ENCODE results near the gene BNC2. TPM values are rescaled to one million over a fixed set of nuclear protein-coding genes. Genes with fewer than 3 reads are reported as not detected.
"Not testable (repeated sequence)": the region's sequence is repeated elsewhere in the genome, so short reads cannot be mapped to it uniquely, and the experiment has no call there.

Gene BNC2
- total RNA-seq, 1 donor from 2014 or later = not detected

GRCh38 chr9:16559418-16560188 is 310.9 kb downstream of the BNC2 start:
- H3K27me3 Mint-ChIP-seq (ENCODE audit: low read depth) = no peaks in the 10 kb centered on the region
- no peaks in the 10 kb centered on the region for H3K9me3 Mint-ChIP-seq
- no peaks in the 10 kb centered on the region for H3K36me3 Mint-ChIP-seq (ENCODE audit: low read depth)
- H3K4me1 Mint-ChIP-seq (ENCODE audit: low read depth) = no peaks in the 10 kb centered on the region
- H3K27ac Mint-ChIP-seq = no peak overlapping the region
- no peak overlapping the region for H3K4me3 Mint-ChIP-seq (ENCODE audit: low read depth)
- no peak for DNase-seq (ENCODE audit: low spot score)
- intact Hi-C loops (cut with micrococcal nuclease) = no loop called here

GRCh38 chr9:16555802-16556201 is 314.7 kb downstream of the BNC2 start:
- intact Hi-C loops (cut with micrococcal nuclease) = no loop called here
- DNase-seq (ENCODE audit: low spot score) = no peak
- Mint-ChIP-seq H3K27ac (no peak overlapping the region), H3K4me1 (ENCODE audit: low read depth) (no peaks in the 10 kb centered on the region), H3K9me3 (no peaks in the 10 kb centered on the region), H3K27me3 (ENCODE audit: low read depth) (no peaks in the 10 kb centered on the region), H3K36me3 (ENCODE audit: low read depth) (no peaks in the 10 kb centered on the region), H3K4me3 (ENCODE audit: low read depth) (no peak overlapping the region)

- Mint-ChIP-seq H3K4me1 (ENCODE audit: low read depth) (no peaks in the 10 kb centered on the region), H3K9me3 (no peaks in the 10 kb centered on the region), H3K27me3 (ENCODE audit: low read depth) (no peaks in the 10 kb centered on the region), H3K4me3 (ENCODE audit: low read depth) (no peak overlapping the region), H3K36me3 (ENCODE audit: low read depth) (no peaks in the 10 kb centered on the region), H3K27ac (no peak overlapping the region)
- no peak for DNase-seq (ENCODE audit: low spot score)
- intact Hi-C loops (cut with micrococcal nuclease) = no loop called here
Observed at GRCh38 chr9:16553869-16554540, 316.5 kb downstream of the BNC2 start.

- DNase-seq (ENCODE audit: low spot score) = no peak
- no peaks in the 10 kb centered on the region for H3K27me3 Mint-ChIP-seq (ENCODE audit: low read depth)
- no peak overlapping the region for H3K27ac Mint-ChIP-seq
- H3K4me1 Mint-ChIP-seq (ENCODE audit: low read depth) = no peaks in the 10 kb centered on the region
- intact Hi-C loops (cut with micrococcal nuclease) = no loop called here
- no peak overlapping the region for H3K4me3 Mint-ChIP-seq (ENCODE audit: low read depth)
- no peaks in the 10 kb centered on the region for H3K36me3 Mint-ChIP-seq (ENCODE audit: low read depth)
- no peaks in the 10 kb centered on the region for H3K9me3 Mint-ChIP-seq
Observed at GRCh38 chr9:16552252-16552651, 318.2 kb downstream of the BNC2 start.

- DNase-seq (ENCODE audit: low spot score) = no peak
- no peak overlapping the region for H3K4me3 Mint-ChIP-seq (ENCODE audit: low read depth)
- no peaks in the 10 kb centered on the region for H3K9me3 Mint-ChIP-seq
- H3K36me3 Mint-ChIP-seq (ENCODE audit: low read depth) = no peaks in the 10 kb centered on the region
- no peaks in the 10 kb centered on the region for H3K27me3 Mint-ChIP-seq (ENCODE audit: low read depth)
- no peak overlapping the region for H3K27ac Mint-ChIP-seq
- intact Hi-C loops (cut with micrococcal nuclease) = no loop called here
- no peaks in the 10 kb centered on the region for H3K4me1 Mint-ChIP-seq (ENCODE audit: low read depth)
Observed at GRCh38 chr9:16551692-16552091, 318.8 kb downstream of the BNC2 start.

- DNase-seq (ENCODE audit: low spot score) = no peak
- no peaks in the 10 kb centered on the region for H3K9me3 Mint-ChIP-seq
- H3K4me1 Mint-ChIP-seq (ENCODE audit: low read depth) = no peaks in the 10 kb centered on the region
- no peak overlapping the region for H3K4me3 Mint-ChIP-seq (ENCODE audit: low read depth)
- H3K27me3 Mint-ChIP-seq (ENCODE audit: low read depth) = no peaks in the 10 kb centered on the region
- intact Hi-C loops (cut with micrococcal nuclease) = no loop called here
- H3K36me3 Mint-ChIP-seq (ENCODE audit: low read depth) = no peaks in the 10 kb centered on the region
- H3K27ac Mint-ChIP-seq = no peak overlapping the region
Observed at GRCh38 chr9:16545639-16546038, 324.8 kb downstream of the BNC2 start.

GRCh38 chr9:16544842-16545241 is 325.6 kb downstream of the BNC2 start:
- no peak overlapping the region for H3K4me3 Mint-ChIP-seq (ENCODE audit: low read depth)
- H3K27ac Mint-ChIP-seq = no peak overlapping the region
- intact Hi-C loops (cut with micrococcal nuclease) = no loop called here
- no peaks in the 10 kb centered on the region for H3K36me3 Mint-ChIP-seq (ENCODE audit: low read depth)
- H3K27me3 Mint-ChIP-seq (ENCODE audit: low read depth) = no peaks in the 10 kb centered on the region
- no peaks in the 10 kb centered on the region for H3K4me1 Mint-ChIP-seq (ENCODE audit: low read depth)
- no peak for DNase-seq (ENCODE audit: low spot score)
- H3K9me3 Mint-ChIP-seq = no peaks in the 10 kb centered on the region

- Mint-ChIP-seq H3K27ac (no peak overlapping the region), H3K36me3 (ENCODE audit: low read depth) (no peaks in the 10 kb centered on the region), H3K27me3 (ENCODE audit: low read depth) (no peaks in the 10 kb centered on the region), H3K4me3 (ENCODE audit: low read depth) (no peak overlapping the region), H3K4me1 (ENCODE audit: low read depth) (no peaks in the 10 kb centered on the region), H3K9me3 (no peaks in the 10 kb centered on the region)
- intact Hi-C loops (cut with micrococcal nuclease) = no loop called here
- DNase-seq (ENCODE audit: low spot score) = no peak
Observed at GRCh38 chr9:16543686-16544085, 326.8 kb downstream of the BNC2 start.

- Mint-ChIP-seq H3K27ac (no peak overlapping the region), H3K27me3 (ENCODE audit: low read depth) (no peaks in the 10 kb centered on the region), H3K4me3 (ENCODE audit: low read depth) (no peak overlapping the region), H3K4me1 (ENCODE audit: low read depth) (no peaks in the 10 kb centered on the region), H3K36me3 (ENCODE audit: low read depth) (no peaks in the 10 kb centered on the region), H3K9me3 (no peaks in the 10 kb centered on the region)
- DNase-seq (ENCODE audit: low spot score) = no peak
- intact Hi-C loops (cut with micrococcal nuclease) = no loop called here
Observed at GRCh38 chr9:16543225-16543624, 327.2 kb downstream of the BNC2 start.

- intact Hi-C loops (cut with micrococcal nuclease) = no loop called here
- Mint-ChIP-seq H3K27me3 (ENCODE audit: low read depth) (no peaks in the 10 kb centered on the region), H3K4me1 (ENCODE audit: low read depth) (no peaks in the 10 kb centered on the region)
Observed at GRCh38 chr9:16542290-16542689, 328.2 kb downstream of the BNC2 start.

GRCh38 chr9:16540743-16541613 is 329.5 kb downstream of the BNC2 start:
- Mint-ChIP-seq H3K9me3 (no peaks in the 10 kb centered on the region), H3K4me1 (ENCODE audit: low read depth) (no peaks in the 10 kb centered on the region), H3K27ac (no peak overlapping the region), H3K36me3 (ENCODE audit: low read depth) (no peaks in the 10 kb centered on the region), H3K4me3 (ENCODE audit: low read depth) (no peak overlapping the region), H3K27me3 (ENCODE audit: low read depth) (no peaks in the 10 kb centered on the region)
- no peak for DNase-seq (ENCODE audit: low spot score)
- intact Hi-C loops (cut with micrococcal nuclease) = no loop called here

More at GRCh38 chr9:16542290-16542689, 328.2 kb downstream of the BNC2 start:
- H3K9me3 Mint-ChIP-seq = no peaks in the 10 kb centered on the region
- no peak overlapping the region for H3K27ac Mint-ChIP-seq
- no peaks in the 10 kb centered on the region for H3K36me3 Mint-ChIP-seq (ENCODE audit: low read depth)
- DNase-seq (ENCODE audit: low spot score) = no peak
- H3K4me3 Mint-ChIP-seq (ENCODE audit: low read depth) = no peak overlapping the region

- H3K4me3 Mint-ChIP-seq (ENCODE audit: low read depth); H3K27ac Mint-ChIP-seq; H3K27me3 Mint-ChIP-seq (ENCODE audit: low read depth); H3K4me1 Mint-ChIP-seq (ENCODE audit: low read depth); DNase-seq (ENCODE audit: low spot score); intact Hi-C loops (cut with micrococcal nuclease); H3K36me3 Mint-ChIP-seq (ENCODE audit: low read depth); H3K9me3 Mint-ChIP-seq: not testable (repeated sequence)
Observed at GRCh38 chr9:16539626-16540025, 330.8 kb downstream of the BNC2 start.

- no peak for DNase-seq (ENCODE audit: low spot score)
- H3K4me3 Mint-ChIP-seq (ENCODE audit: low read depth) = no peak overlapping the region
Observed at GRCh38 chr9:16535555-16535954, 334.9 kb downstream of the BNC2 start.

More at GRCh38 chr9:16535555-16535954, 334.9 kb downstream of the BNC2 start:
- Mint-ChIP-seq H3K9me3 (no peaks in the 10 kb centered on the region), H3K27me3 (ENCODE audit: low read depth) (no peaks in the 10 kb centered on the region), H3K4me1 (ENCODE audit: low read depth) (no peaks in the 10 kb centered on the region), H3K27ac (no peak overlapping the region), H3K36me3 (ENCODE audit: low read depth) (no peaks in the 10 kb centered on the region)
- intact Hi-C loops (cut with micrococcal nuclease) = no loop called here
